ENCODE measurements around the gene PNP. TPM values are rescaled to one million over a fixed set of nuclear protein-coding genes. Genes with fewer than 3 reads are reported as not detected.
"Not testable (repeated sequence)": the region's sequence is repeated elsewhere in the genome, so short reads cannot be mapped to it uniquely, and the experiment has no call there.

The PNP gene
- total and polyA plus RNA-seq, 2 donors (not counting 1 experiment from before 2014, with no cell fraction given), result 42.0 to 119 TPM

GRCh38 chr14:20503898-20504297, 34.7 kb downstream of the PNP start:
- peak; percentile 51 for DNase-seq
- no peak for TF ChIP-seq EZH2 (IDR thresholded peaks at IDR 0.05; ENCODE audit: borderline replicate concordance, insufficient read depth, low read depth, low read length, poor library complexity, severe bottlenecking)
- TF ChIP-seq CTCF (IDR thresholded peaks at IDR 0.05), result no peak
- Mint-ChIP-seq H3K27ac (peak overlapping the region; percentile 57), H3K27me3 (no peaks in the 10 kb centered on the region), H3K4me1 (peaks cover 28% of the 10 kb centered on the region), H3K4me3 (peak overlapping the region; percentile 44), H3K9me3 (ENCODE audit: insufficient read depth) (no peaks in the 10 kb centered on the region)
- peak overlapping the region; percentile 46 for H3K4me2 ChIP-seq (replicated peaks; ENCODE audit: low read depth, low read length, poor library complexity, severe bottlenecking)
- CTCF ChIA-PET, result no interaction called here
- peaks cover 8 to 9% of the 10 kb centered on the region in 2 donors for H3K4me1 ChIP-seq (ENCODE audit: control insufficient read depth in 2 of 2, insufficient read depth in 2 of 2, low read length in 2 of 2)
- no peak overlapping the region for H3K4me3 ChIP-seq (ENCODE audit: control extremely low read depth in 1 of 5, extremely low read depth in 1 of 5, insufficient read depth in 1 of 5, low read depth in 2 of 5, low read length in 4 of 5)
- POLR2A ChIA-PET, result no interaction called here
- peak overlapping the region; percentile 8 for H3K9ac ChIP-seq (ENCODE audit: low read length)
- no peak overlapping the region for H3K27ac ChIP-seq (ENCODE audit: low read length in 2 of 2)
- peak; percentile 45 for ATAC-seq (ENCODE audit: low read depth)
- 14% methylated on average over 5 of the region's 6 CpGs for WGBS (ENCODE audit: insufficient coverage)
- no peaks in the 10 kb centered on the region for H3K36me3 ChIP-seq (replicated peaks in 1 of 2; ENCODE audit: control extremely low read depth in 1 of 2, control insufficient read depth in 1 of 2, extremely low read depth in 1 of 2, insufficient read depth in 2 of 2, low read length in 1 of 2)
- no peaks in the 10 kb centered on the region for H3K27me3 ChIP-seq (replicated peaks in 1 of 4; ENCODE audit: control extremely low read depth in 1 of 4, control insufficient read depth in 3 of 4, insufficient read depth in 4 of 4, low read length in 3 of 4)
- H4K20me1 ChIP-seq (ENCODE audit: control insufficient read depth, insufficient read depth, low read length, poor library complexity, severe bottlenecking), result no peaks in the 10 kb centered on the region
- no peaks in the 10 kb centered on the region for H3K9me3 ChIP-seq (ENCODE audit: control extremely low read depth in 1 of 3, control insufficient read depth in 2 of 3, insufficient read depth in 1 of 3, low read length in 2 of 3)
- H2AFZ ChIP-seq (ENCODE audit: insufficient read depth, low read depth, low read length, poor library complexity, severe bottlenecking), result peak overlapping the region; percentile 64
- intact Hi-C loops (cut with micrococcal nuclease), result no loop called here
- no peaks in the 10 kb centered on the region for H3K79me2 ChIP-seq (ENCODE audit: control insufficient read depth, insufficient read depth, low read length)

GRCh38 chr14:20506276-20506675, 37.1 kb downstream of the PNP start:
- H3K27me3 Mint-ChIP-seq; H4K20me1 ChIP-seq (ENCODE audit: control insufficient read depth, insufficient read depth, low read length, poor library complexity, severe bottlenecking); H3K27ac ChIP-seq (ENCODE audit: low read length in 2 of 2); H3K9ac ChIP-seq (ENCODE audit: low read length); H3K9me3 Mint-ChIP-seq (ENCODE audit: insufficient read depth); H3K27me3 ChIP-seq (replicated peaks in 1 of 4; ENCODE audit: control extremely low read depth in 1 of 4, control insufficient read depth in 3 of 4, insufficient read depth in 4 of 4, low read length in 3 of 4); H3K9me3 ChIP-seq (ENCODE audit: control extremely low read depth in 1 of 3, control insufficient read depth in 2 of 3, insufficient read depth in 1 of 3, low read length in 2 of 3); DNase-seq; H3K27ac Mint-ChIP-seq; H3K4me3 ChIP-seq (ENCODE audit: control extremely low read depth in 1 of 5, extremely low read depth in 1 of 5, insufficient read depth in 1 of 5, low read depth in 2 of 5, low read length in 4 of 5); intact Hi-C loops (cut with micrococcal nuclease); CTCF ChIA-PET; POLR2A ChIA-PET; H3K4me2 ChIP-seq (replicated peaks; ENCODE audit: low read depth, low read length, poor library complexity, severe bottlenecking); H3K4me3 Mint-ChIP-seq; H3K79me2 ChIP-seq (ENCODE audit: control insufficient read depth, insufficient read depth, low read length); H2AFZ ChIP-seq (ENCODE audit: insufficient read depth, low read depth, low read length, poor library complexity, severe bottlenecking); H3K36me3 ChIP-seq (replicated peaks in 1 of 2; ENCODE audit: control extremely low read depth in 1 of 2, control insufficient read depth in 1 of 2, extremely low read depth in 1 of 2, insufficient read depth in 2 of 2, low read length in 1 of 2); ATAC-seq (ENCODE audit: low read depth): not testable (repeated sequence)
- H3K4me1 Mint-ChIP-seq, result peaks cover 17% of the 10 kb centered on the region
- H3K4me1 ChIP-seq (ENCODE audit: control insufficient read depth in 2 of 2, insufficient read depth in 2 of 2, low read length in 2 of 2), result peaks cover 9 to 12% of the 10 kb centered on the region in 2 donors
- whole genome bisulfite sequencing (ENCODE audit: insufficient coverage), result no CpG with 5 or more reads among the region's 30 CpGs

- H3K9me3 Mint-ChIP-seq (ENCODE audit: insufficient read depth); DNase-seq; H3K9me3 ChIP-seq (ENCODE audit: control extremely low read depth in 1 of 3, control insufficient read depth in 2 of 3, insufficient read depth in 1 of 3, low read length in 2 of 3); POLR2A ChIA-PET; H4K20me1 ChIP-seq (ENCODE audit: control insufficient read depth, insufficient read depth, low read length, poor library complexity, severe bottlenecking); H3K4me3 Mint-ChIP-seq; H3K4me3 ChIP-seq (ENCODE audit: control extremely low read depth in 1 of 5, extremely low read depth in 1 of 5, insufficient read depth in 1 of 5, low read depth in 2 of 5, low read length in 4 of 5); intact Hi-C loops (cut with micrococcal nuclease); H3K27ac Mint-ChIP-seq; H3K27me3 Mint-ChIP-seq; ATAC-seq (ENCODE audit: low read depth); H3K9ac ChIP-seq (ENCODE audit: low read length); H2AFZ ChIP-seq (ENCODE audit: insufficient read depth, low read depth, low read length, poor library complexity, severe bottlenecking); CTCF ChIA-PET; H3K27ac ChIP-seq (ENCODE audit: low read length in 2 of 2); H3K4me2 ChIP-seq (replicated peaks; ENCODE audit: low read depth, low read length, poor library complexity, severe bottlenecking); H3K79me2 ChIP-seq (ENCODE audit: control insufficient read depth, insufficient read depth, low read length); H3K36me3 ChIP-seq (replicated peaks in 1 of 2; ENCODE audit: control extremely low read depth in 1 of 2, control insufficient read depth in 1 of 2, extremely low read depth in 1 of 2, insufficient read depth in 2 of 2, low read length in 1 of 2); H3K27me3 ChIP-seq (replicated peaks in 1 of 4; ENCODE audit: control extremely low read depth in 1 of 4, control insufficient read depth in 3 of 4, insufficient read depth in 4 of 4, low read length in 3 of 4): not testable (repeated sequence)
- peaks cover 14 to 16% of the 10 kb centered on the region in 2 donors for H3K4me1 ChIP-seq (ENCODE audit: control insufficient read depth in 2 of 2, insufficient read depth in 2 of 2, low read length in 2 of 2)
- peaks cover 21% of the 10 kb centered on the region for H3K4me1 Mint-ChIP-seq
- no CpG with 5 or more reads among the region's 30 CpGs for WGBS (ENCODE audit: insufficient coverage)
Measured at GRCh38 chr14:20506752-20507151, 37.5 kb downstream of the PNP start.

Measured in B cell (primary cell).